ENCODE measurements around the gene BAIAP2.

Gene BAIAP2

GRCh38 chr17:81111066-81111465 is 76.1 kb downstream of the BAIAP2 start:
- no peak for DNase-seq (ENCODE audit: low read depth)

GRCh38 chr17:81112450-81112849 is 77.5 kb downstream of the BAIAP2 start:
- no peak for DNase-seq (ENCODE audit: low read depth)

GRCh38 chr17:81113158-81113724 is 78.3 kb downstream of the BAIAP2 start:
- DNase-seq (ENCODE audit: low read depth) = no peak

GRCh38 chr17:81114351-81115093 is 79.6 kb downstream of the BAIAP2 start:
- DNase-seq (ENCODE audit: low read depth) = no peak

GRCh38 chr17:81115219-81115618 is 80.3 kb downstream of the BAIAP2 start:
- DNase-seq (ENCODE audit: low read depth) = no peak

GRCh38 chr17:81115749-81116464 is 81.0 kb downstream of the BAIAP2 start:
- no peak for DNase-seq (ENCODE audit: low read depth)

- no peak for DNase-seq (ENCODE audit: low read depth)
Measured at GRCh38 chr17:81116704-81117103, 81.8 kb downstream of the BAIAP2 start.

- no peak for DNase-seq (ENCODE audit: low read depth)
Measured at GRCh38 chr17:81117672-81118198, 82.8 kb downstream of the BAIAP2 start.

- no peak for DNase-seq (ENCODE audit: low read depth)
Measured at GRCh38 chr17:81118308-81119221, 83.6 kb downstream of the BAIAP2 start.

GRCh38 chr17:81119223-81120148 is 84.5 kb downstream of the BAIAP2 start:
- peak; percentile 91 for DNase-seq (ENCODE audit: low read depth)

- DNase-seq (ENCODE audit: low read depth) = no peak
Measured at GRCh38 chr17:81120149-81120484, 85.2 kb downstream of the BAIAP2 start.

- no peak for DNase-seq (ENCODE audit: low read depth)
Measured at GRCh38 chr17:81120695-81121621, 86.0 kb downstream of the BAIAP2 start.

- DNase-seq (ENCODE audit: low read depth) = no peak
Measured at GRCh38 chr17:81121841-81122733, 87.1 kb downstream of the BAIAP2 start.

- no peak for DNase-seq (ENCODE audit: low read depth)
Measured at GRCh38 chr17:81123052-81124048, 88.4 kb downstream of the BAIAP2 start.

- no peak for DNase-seq (ENCODE audit: low read depth)
Measured at GRCh38 chr17:81124377-81124776, 89.4 kb downstream of the BAIAP2 start.

- no peak for DNase-seq (ENCODE audit: low read depth)
Measured at GRCh38 chr17:81125573-81126081, 90.7 kb downstream of the BAIAP2 start.
